HTERT RPE-1 (cell line): Measurements from ENCODE around the gene CST2.
"Not testable (repeated sequence)": the region's sequence is repeated elsewhere in the genome, so short reads cannot be mapped to it uniquely, and the experiment has no call there.

Experiments
- in situ Hi-C: fragments of 300-500 bp; cut with MboI; formaldehyde crosslinking; loops from 4 replicates; pipeline ENCODE4 v1.14.3; 2020; ENCODE audit warnings: low sequenced_read_pairs

Gene CST2

GRCh38 chr20:23826541-23827021, at the start of gene CST2:
Gene CST2 (minus strand): TSS chr20:23826729. CDS start chr20:23826660, 69 bp downstream.
- in situ Hi-C loops = no loop called here

GRCh38 chr20:23875606-23876237, 49.2 kb upstream of the CST2 start:
- in situ Hi-C loops = no loop called here

- in situ Hi-C loops = no loop called here
These were observed 48.2 kb upstream of the CST2 start for GRCh38 chr20:23874747-23875146.

GRCh38 chr20:23873370-23874015, 47.0 kb upstream of the CST2 start:
- in situ Hi-C loops = no loop called here

GRCh38 chr20:23872065-23872464, 45.5 kb upstream of the CST2 start:
- in situ Hi-C loops = no loop called here

- in situ Hi-C loops = no loop called here
These were observed 43.9 kb upstream of the CST2 start for GRCh38 chr20:23870461-23870860.

- in situ Hi-C loops = no loop called here
These were observed 43.0 kb upstream of the CST2 start for GRCh38 chr20:23869520-23869919.

- in situ Hi-C loops = no loop called here
These were observed 41.8 kb upstream of the CST2 start for GRCh38 chr20:23868321-23868720.

- in situ Hi-C loops = no loop called here
These were observed 40.7 kb upstream of the CST2 start for GRCh38 chr20:23867152-23867776.

GRCh38 chr20:23860771-23861170, 34.2 kb upstream of the CST2 start:
- in situ Hi-C loops = not testable (repeated sequence)

GRCh38 chr20:23857962-23858595, 31.6 kb upstream of the CST2 start:
- in situ Hi-C loops = no loop called here

- in situ Hi-C loops = no loop called here
These were observed 30.2 kb upstream of the CST2 start for GRCh38 chr20:23856736-23857135.

GRCh38 chr20:23856226-23856625, 29.7 kb upstream of the CST2 start:
- in situ Hi-C loops = no loop called here

- in situ Hi-C loops = no loop called here
These were observed 15.2 kb upstream of the CST2 start for GRCh38 chr20:23841693-23842092.

GRCh38 chr20:23835716-23836115, 9.2 kb upstream of the CST2 start:
- in situ Hi-C loops = no loop called here

GRCh38 chr20:23832775-23833513, 6.4 kb upstream of the CST2 start:
- in situ Hi-C loops = no loop called here

- in situ Hi-C loops = not testable (repeated sequence)
These were observed 5.4 kb upstream of the CST2 start for GRCh38 chr20:23831961-23832360.

- in situ Hi-C loops = no loop called here
These were observed 2.8 kb downstream of the CST2 start for GRCh38 chr20:23823621-23824324.

- in situ Hi-C loops = no loop called here
These were observed 3.4 kb downstream of the CST2 start for GRCh38 chr20:23823111-23823510.

- in situ Hi-C loops = no loop called here
These were observed 6.0 kb downstream of the CST2 start for GRCh38 chr20:23820493-23820892.
